ENCODE measurements around the gene STARD13. TPM values are rescaled to one million over a fixed set of nuclear protein-coding genes. Genes with fewer than 3 reads are reported as not detected.

STARD13 gene
- total RNA-seq, 1 experiment from 2014 or later = 2.1 TPM

GRCh38 chr13:33318744-33319143 lies 33.2 kb upstream of the STARD13 start:
- TF ChIP-seq CTCF (conservative IDR thresholded peaks at IDR 0.05) = no peak
- no peak overlapping the region for H2BK120ac ChIP-seq (ENCODE audit: low read depth, low read length, poor library complexity, severe bottlenecking)
- no peak overlapping the region for H4K91ac ChIP-seq (ENCODE audit: insufficient read length, low read depth, low read length)
- no peaks in the 10 kb centered on the region for H3K9me3 ChIP-seq (ENCODE audit: control insufficient read depth, low read depth, low read length)
- no peak overlapping the region for H3T11ph ChIP-seq (ENCODE audit: low read length)
- no peak overlapping the region for H4K8ac ChIP-seq (replicated peaks; ENCODE audit: insufficient read length, low read depth, low read length)
- no peaks in the 10 kb centered on the region for H3K23me2 ChIP-seq (ENCODE audit: insufficient read length, low read depth, low read length, poor library complexity, severe bottlenecking)
- no peaks in the 10 kb centered on the region for H3K27me3 Mint-ChIP-seq (ENCODE audit: low read depth)
- no peak overlapping the region for H3K9ac ChIP-seq (ENCODE audit: extremely low read depth, insufficient read length, low read length)
- H3K4me2 ChIP-seq (ENCODE audit: insufficient read depth, insufficient read length, low read length) = no peak overlapping the region
- no peaks in the 10 kb centered on the region for H4K20me1 ChIP-seq (ENCODE audit: control insufficient read depth, insufficient read depth, insufficient read length)
- H3K4me1 ChIP-seq (ENCODE audit: insufficient read depth, low read length) = no peaks in the 10 kb centered on the region
- H3K27ac ChIP-seq (ENCODE audit: insufficient read length, low read depth, low read length) = no peak overlapping the region
- H3K36me3 Mint-ChIP-seq (ENCODE audit: insufficient read depth in 1 of 3, low read depth in 3 of 3) = no peaks in the 10 kb centered on the region
- H2BK20ac ChIP-seq (ENCODE audit: low read depth, low read length, poor library complexity, severe bottlenecking) = no peak overlapping the region
- no peak for DNase-seq
- no CpG with 5 or more reads among the region's 2 CpGs for WGBS (ENCODE audit: extremely low coverage, insufficient read length, low lambda C conversion rate)
- H2BK12ac ChIP-seq (ENCODE audit: insufficient read length, low read depth, low read length) = no peak overlapping the region
- no peak overlapping the region for H3K4me3 Mint-ChIP-seq
- H3K79me2 ChIP-seq (ENCODE audit: insufficient read depth, low read length) = no peaks in the 10 kb centered on the region
- H2AK5ac ChIP-seq (ENCODE audit: insufficient read length, low read length) = no peak overlapping the region
- H3K27me3 ChIP-seq (ENCODE audit: insufficient read depth, low read length) = no peaks in the 10 kb centered on the region
- H3K4me1 Mint-ChIP-seq = no peaks in the 10 kb centered on the region
- H2BK5ac ChIP-seq (ENCODE audit: insufficient read length, low read length) = no peak overlapping the region
- no peak overlapping the region for H3K14ac ChIP-seq (ENCODE audit: insufficient read depth, low read length)
- H3K27ac Mint-ChIP-seq = no peak overlapping the region
- H2AFZ ChIP-seq (ENCODE audit: low read length) = no peak overlapping the region
- no peak overlapping the region for H3K23ac ChIP-seq (ENCODE audit: insufficient read length, low read depth, low read length)
- no peak overlapping the region for H2BK15ac ChIP-seq (ENCODE audit: low read depth, low read length)
- no peak overlapping the region for H3K18ac ChIP-seq (ENCODE audit: insufficient read length, low read depth, low read length)
- H3K79me1 ChIP-seq (ENCODE audit: insufficient read depth, low read depth, low read length, poor library complexity, severe bottlenecking) = no peaks in the 10 kb centered on the region
- H3K9me3 Mint-ChIP-seq = no peaks in the 10 kb centered on the region; a peak in 1 of 5 replicates
- H4K5ac ChIP-seq (ENCODE audit: insufficient read length, low read depth, low read length) = no peak overlapping the region
- H3K56ac ChIP-seq (ENCODE audit: insufficient read length, low read depth, low read length) = no peak overlapping the region
- no peak overlapping the region for H3K4ac ChIP-seq (ENCODE audit: low read depth, low read length)

Measured in H9 (cell line).